Activated CD8-positive, alpha-beta memory T cell treated with anti-CD3 and anti-CD28 coated beads for 4 hours (primary cell): ENCODE results near the gene GOLGA8B.
"Not testable (repeated sequence)": the region's sequence is repeated elsewhere in the genome, so short reads cannot be mapped to it uniquely, and the experiment has no call there.

Source experiments
- DNase-seq, 2 donors: peaks; one replicate each; pipeline ENCODE4 v3.0.0-alpha.2; 2020; ENCODE audit warnings: low read depth in 2 of 2

Gene GOLGA8B

GRCh38 chr15:34583399-34584329 lies at the start of gene GOLGA8B:
Gene GOLGA8B, minus strand, starts transcription at chr15:34583651. Its CDS starts 47,739 bp downstream, at chr15:34535912.
- peak; percentile 53 to 64 for DNase-seq

DNA sequence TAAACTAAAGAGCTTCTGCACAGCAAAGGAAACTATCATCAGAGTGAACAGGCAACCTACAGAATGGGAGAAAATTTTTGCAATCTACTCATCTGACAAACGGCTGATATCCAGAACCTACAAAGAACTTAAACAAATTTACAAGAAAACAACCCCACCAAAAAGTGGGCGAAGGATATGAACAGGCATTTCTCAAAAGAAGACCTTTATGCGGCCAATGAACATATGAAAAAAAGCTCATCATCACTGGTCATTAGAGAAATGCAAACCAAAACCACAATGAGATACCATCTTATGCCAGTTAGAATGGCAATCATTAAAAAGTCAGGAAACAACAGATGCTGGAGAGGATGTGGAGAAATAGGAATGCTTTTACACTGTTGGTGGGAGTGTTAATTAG lies 49.7 kb upstream of the GOLGA8B start:
- DNase-seq = not testable (repeated sequence)

GRCh38 chr15:34628577-34629152 lies 45.2 kb upstream of the GOLGA8B start:
- no peak for DNase-seq

DNA sequence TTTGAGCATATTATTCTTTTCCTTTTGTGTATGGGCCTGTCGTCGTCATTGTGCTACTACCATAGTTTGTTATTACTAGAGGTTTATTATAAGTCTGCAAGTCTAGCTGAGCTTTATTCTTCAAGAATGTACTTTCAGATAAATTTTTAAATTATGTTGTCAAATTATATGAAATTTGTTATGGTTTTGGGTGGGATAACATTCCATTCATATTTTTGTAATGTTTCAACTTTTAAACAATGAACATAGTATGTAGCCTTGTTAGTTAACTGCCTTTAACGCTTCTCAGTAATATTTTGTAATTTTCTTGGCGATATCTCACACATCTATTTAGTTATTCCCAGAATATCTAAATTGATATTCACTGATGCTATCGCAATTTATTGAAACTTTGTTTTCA lies 41.6 kb upstream of the GOLGA8B start:
- no peak for DNase-seq

- DNase-seq = no peak
Measured at GRCh38 chr15:34621675-34622074, 38.2 kb upstream of the GOLGA8B start.

DNA sequence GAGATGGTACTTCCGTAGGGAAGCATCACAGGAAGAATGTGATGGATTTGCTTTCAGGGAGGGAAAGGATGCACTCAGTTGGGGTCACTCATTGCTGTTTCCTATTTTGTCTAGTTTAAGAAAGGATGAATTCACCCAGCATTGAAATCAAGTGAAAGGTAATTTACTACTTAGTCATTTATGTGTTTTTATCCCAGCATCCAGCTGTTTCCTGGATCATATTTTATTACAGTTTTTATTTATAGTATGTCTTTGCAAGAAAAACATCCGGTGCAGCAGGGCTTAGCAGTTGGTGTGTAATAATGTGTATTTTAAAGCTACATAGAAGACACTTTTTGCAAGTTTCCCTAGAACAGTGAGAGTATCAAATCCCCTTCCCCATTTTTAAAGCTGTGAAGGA lies 37.4 kb upstream of the GOLGA8B start:
- DNase-seq = no peak

DNA sequence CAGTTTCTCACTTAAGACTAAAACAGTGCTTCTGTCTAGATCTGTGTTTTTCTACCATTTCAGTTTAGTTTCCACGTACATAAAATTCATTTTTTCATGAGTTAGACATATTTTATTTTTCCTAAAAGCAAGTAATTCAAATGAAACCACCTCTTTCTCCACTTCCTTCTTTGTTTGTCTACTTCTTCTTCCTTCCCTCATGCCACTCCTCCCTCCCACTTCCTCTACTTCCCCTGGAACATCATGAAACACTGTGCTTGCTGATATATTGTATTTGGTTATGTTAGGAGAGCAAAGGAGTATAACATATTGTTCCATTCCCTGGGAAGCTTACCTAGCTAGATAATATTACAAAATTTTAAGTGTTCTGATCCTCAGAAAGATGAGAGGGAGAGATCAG lies 36.7 kb upstream of the GOLGA8B start:
- no peak for DNase-seq

- DNase-seq = no peak
Measured at GRCh38 chr15:34619151-34619550, 35.7 kb upstream of the GOLGA8B start.

DNA sequence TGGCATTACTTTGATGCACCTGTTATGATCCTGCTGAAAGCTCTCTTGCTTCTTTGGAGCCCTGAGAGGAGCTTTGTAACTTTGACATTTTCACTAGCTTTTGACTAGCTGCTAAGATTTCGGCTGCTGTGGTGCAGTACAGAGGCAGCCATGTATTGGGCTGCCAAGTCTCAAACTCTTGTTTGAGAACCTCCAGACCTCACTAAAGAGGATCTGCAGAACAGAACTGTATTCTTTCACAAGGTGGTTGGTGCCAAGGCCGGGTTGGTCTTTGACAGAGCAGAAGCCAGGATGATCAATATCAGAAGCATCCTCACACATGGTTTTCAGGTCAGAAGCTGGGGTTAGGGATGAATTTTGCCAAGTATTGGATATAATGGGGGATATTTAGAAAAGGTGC lies 34.6 kb upstream of the GOLGA8B start:
- DNase-seq = no peak

DNA sequence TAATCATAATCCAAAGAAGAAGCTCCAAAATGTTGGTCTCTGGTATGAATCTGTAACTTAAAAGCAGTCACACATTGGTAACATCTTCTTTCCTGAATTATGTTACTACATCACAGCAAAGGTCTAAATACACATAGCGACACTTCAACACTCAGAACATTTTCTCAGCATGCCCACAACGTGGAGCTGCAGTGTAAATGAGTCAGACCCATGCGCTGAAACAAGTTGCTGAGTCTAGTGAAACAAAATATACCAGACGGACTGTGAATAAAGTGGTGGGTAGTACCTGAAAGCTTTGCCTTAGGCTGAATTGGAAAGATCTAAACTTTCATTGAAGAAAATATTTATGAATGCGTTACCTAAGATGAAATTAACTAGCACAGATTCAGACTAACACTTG lies 33.2 kb upstream of the GOLGA8B start:
- no peak for DNase-seq

GRCh38 chr15:34613997-34614396 lies 30.5 kb upstream of the GOLGA8B start:
- DNase-seq = no peak

DNA sequence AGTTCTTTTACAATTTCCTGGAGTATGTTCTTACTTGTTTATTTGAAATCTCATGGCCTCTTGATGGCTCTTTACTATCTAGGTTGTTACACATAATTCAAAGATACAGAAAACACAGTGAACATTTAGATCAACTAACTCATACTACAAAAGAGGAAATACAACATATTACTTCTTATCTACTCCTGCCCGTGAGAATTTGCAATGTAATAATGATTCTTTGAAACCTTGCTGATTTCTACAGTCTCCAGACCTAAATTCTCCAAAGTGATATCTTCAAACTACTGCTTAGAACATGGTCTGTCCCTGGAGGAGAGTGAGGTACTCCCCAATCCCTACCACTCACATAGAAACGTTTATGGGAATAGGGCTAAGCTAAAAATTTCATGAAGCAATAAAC lies 29.9 kb upstream of the GOLGA8B start:
- no peak for DNase-seq

DNA sequence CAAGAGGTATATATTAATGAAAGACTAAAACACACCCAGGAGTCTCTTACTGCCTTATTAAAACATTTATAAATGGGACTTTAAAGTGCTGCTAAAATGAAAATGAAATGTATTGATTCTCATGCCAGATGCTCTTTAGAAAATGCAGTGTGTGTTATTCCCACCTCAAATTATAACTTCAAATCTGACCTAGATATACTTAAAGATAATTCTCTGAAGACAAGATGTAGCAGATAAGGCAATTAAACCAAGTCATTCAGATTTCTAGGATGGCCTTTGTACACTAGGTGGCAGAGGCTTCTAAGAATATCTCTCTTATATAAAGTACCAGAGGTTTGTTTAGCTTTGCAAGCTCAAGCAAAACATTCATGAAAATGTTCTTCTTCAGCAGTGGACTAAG lies 26.9 kb upstream of the GOLGA8B start:
- DNase-seq = no peak

DNA sequence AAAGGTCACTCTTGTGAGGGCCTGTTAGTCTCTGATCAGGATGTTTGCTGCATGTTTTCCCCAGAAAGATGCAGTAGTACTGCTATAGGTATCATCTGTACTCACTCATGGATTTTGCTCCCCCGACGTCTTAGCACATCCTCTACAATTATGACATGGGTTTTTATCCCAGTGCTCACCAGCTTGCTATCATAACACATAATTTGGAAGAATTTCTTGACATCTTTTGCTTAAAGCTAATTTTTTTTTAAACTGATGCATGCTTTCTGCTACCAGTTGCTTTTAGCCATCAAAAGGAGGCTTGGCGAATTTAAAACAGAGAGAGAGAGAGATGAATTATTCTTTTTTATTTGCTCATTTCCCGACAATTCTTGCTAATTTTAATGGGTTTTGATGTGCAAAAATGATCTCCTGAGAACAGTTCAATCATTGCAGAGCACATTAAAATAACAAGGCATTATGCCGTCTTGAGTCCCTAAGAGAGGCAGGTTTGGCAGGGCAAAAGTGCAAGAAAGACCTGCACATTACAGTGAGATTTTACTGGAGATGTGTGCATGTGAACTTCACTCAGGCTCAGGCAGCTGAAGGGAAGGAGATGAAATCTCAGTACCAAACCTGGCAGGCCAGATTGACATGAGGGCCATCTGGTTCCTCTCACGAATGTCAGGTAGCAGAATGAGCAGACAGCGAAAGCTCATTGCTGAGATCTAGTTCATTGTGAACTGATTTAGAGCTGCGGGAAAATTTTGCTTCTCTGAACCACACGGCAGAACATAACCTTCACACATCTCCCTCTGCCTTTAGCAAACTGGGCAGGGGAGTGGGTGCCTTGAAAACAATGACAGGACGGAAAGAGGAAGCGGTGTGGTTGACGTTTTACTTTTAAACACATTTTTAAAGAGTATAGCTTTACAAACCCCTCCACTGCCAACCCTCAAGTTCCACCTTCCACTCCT lies 25.9 kb upstream of the GOLGA8B start:
- no peak for DNase-seq

DNA sequence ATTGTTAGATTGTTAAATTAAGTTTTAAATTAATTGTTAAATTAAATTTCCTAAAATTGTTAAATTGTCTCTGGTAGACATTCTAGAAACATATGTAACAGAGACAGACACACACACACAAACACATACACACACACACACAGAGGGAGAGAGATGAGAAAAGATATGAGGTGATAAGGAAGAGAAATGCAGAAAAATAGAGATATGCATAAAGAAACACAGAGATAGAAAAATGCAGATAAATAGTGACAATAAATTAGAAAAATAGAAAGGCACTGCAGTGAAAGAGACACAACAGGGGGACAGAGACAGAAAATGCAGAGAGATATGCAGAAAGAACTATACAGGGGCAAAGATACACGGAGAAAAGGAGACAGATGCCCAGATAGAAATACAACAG lies 25.1 kb upstream of the GOLGA8B start:
- DNase-seq = no peak

GRCh38 chr15:34607832-34608231 lies 24.4 kb upstream of the GOLGA8B start:
- DNase-seq = no peak

GRCh38 chr15:34606545-34606944 lies 23.1 kb upstream of the GOLGA8B start:
- no peak for DNase-seq

DNA sequence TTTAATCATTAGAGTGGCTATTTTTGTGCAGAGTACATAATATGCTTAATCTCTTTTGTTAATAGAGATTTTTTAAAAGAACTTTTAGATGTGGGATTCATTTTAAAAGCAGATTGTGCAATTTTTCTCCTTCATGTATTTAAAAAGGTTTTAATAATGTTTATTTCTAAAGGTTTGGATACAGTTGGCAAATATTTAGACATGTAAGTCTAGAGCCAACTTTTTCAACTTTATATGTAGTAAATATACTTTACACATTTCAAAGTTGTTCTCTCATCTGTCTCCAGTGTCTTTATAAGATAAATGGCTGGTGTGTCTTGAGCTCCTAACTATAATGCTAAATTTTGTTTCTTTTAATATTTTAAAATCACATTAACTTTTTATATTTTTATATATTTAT lies 22.7 kb upstream of the GOLGA8B start:
- no peak for DNase-seq

- DNase-seq = no peak
Measured at GRCh38 chr15:34603095-34603494, 19.6 kb upstream of the GOLGA8B start.

- DNase-seq = no peak
Measured at GRCh38 chr15:34600923-34601322, 17.5 kb upstream of the GOLGA8B start.

DNA sequence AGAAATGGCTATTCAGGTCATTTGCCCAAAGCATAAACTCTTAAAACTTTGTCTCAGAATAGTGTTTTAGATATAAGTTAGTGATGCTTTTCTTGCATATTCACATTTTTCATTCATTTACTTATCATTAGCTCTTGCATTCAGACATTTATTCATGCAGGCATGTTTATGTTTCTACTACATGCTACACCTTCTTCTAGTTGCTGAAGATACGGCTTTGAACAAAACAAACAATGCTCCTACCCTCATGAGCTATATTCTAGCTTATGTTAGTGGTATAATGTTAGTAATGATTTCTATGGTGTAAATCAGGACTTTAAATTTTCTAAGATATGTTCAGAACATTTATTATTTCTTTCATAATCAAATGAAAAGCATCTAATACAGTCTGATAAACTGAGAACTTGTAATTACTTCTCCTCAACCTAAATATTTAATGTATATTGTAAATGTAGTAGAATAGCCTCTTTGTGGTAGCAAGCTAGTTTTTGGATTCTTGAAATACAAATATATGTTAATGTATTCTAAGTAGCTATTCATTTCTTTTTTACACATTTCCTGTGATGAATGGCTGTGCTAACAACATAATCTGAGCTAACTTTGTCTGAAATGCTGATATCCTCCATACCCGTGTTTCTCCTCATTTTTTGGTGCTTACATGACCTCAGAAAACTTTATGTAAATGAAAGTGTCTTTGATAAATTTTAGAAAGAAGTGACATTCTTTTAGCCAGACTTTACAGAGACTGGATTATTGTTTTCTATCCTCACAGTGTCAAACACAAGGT lies 15.5 kb upstream of the GOLGA8B start:
- DNase-seq = no peak
